Osteoblast (primary cell): ENCODE measurements around the gene PGLYRP3. TPM values are rescaled to one million over a fixed set of nuclear protein-coding genes. Genes with fewer than 3 reads are reported as not detected.

Source experiments
- DNase-seq: peaks from one replicate; pipeline ENCODE4 v3.0.0; 2011; ENCODE audit warnings: low spot score, mixed read lengths; ENCODE audit not compliant: insufficient read length; ENCODE audit errors: missing footprints
- H2AFZ ChIP-seq: 2 replicates; pipeline ENCODE4 v1.6.0; 2011; ENCODE audit warnings: mild to moderate bottlenecking, low read length
- H3K27ac ChIP-seq: 2 replicates; pipeline ENCODE4 v1.5.1; 2011; ENCODE audit warnings: mild to moderate bottlenecking, low read depth, low read length, moderate library complexity
- H3K27me3 ChIP-seq: 2 replicates; pipeline ENCODE4 v1.6.0; 2012; ENCODE audit warnings: mild to moderate bottlenecking, control low read depth, inconsistent platforms, low read length, moderate library complexity; ENCODE audit not compliant: insufficient read depth
- H3K36me3 ChIP-seq: 2 replicates; pipeline ENCODE4 v1.5.1; 2011; ENCODE audit warnings: mild to moderate bottlenecking, low read length, control low read depth, moderate library complexity; ENCODE audit not compliant: insufficient read depth
- H3K4me1 ChIP-seq: 2 replicates; pipeline ENCODE4 v1.5.1; 2011; ENCODE audit warnings: mild to moderate bottlenecking, low read length, control low read depth, moderate library complexity; ENCODE audit not compliant: insufficient read depth
- H3K4me2 ChIP-seq: 2 replicates; pipeline ENCODE4 v1.6.0; 2011; ENCODE audit warnings: mild to moderate bottlenecking, low read length; ENCODE audit not compliant: insufficient read depth
- H3K4me3 ChIP-seq: fragments of 200-600 bp; sonication (generic); 3 replicates; pipeline ENCODE4 v1.5.1; 2012; ENCODE audit warnings: mild to moderate bottlenecking, low read length, inconsistent platforms; ENCODE audit not compliant: insufficient read depth
- H3K79me2 ChIP-seq: 2 replicates; pipeline ENCODE4 v1.6.0; 2012; ENCODE audit warnings: mild to moderate bottlenecking, low read length, control low read depth, inconsistent platforms; ENCODE audit not compliant: insufficient read depth
- H3K9me3 ChIP-seq: 2 replicates; pipeline ENCODE4 v1.5.1; 2011; ENCODE audit warnings: low read depth, low read length, control low read depth
- H4K20me1 ChIP-seq: 2 replicates; pipeline ENCODE4 v1.6.0; 2012; ENCODE audit warnings: mild to moderate bottlenecking, low read length, control low read depth; ENCODE audit not compliant: insufficient read depth
- CTCF ChIP-seq: IDR thresholded peaks from 2 replicates; pipeline ENCODE4 v1.5.1; 2011; ENCODE audit warnings: mild to moderate bottlenecking, low read depth, low read length, moderate library complexity; ENCODE audit errors: extremely low read depth
- total RNA-seq: library from RNA; depleted of rRNA; stranded (reverse); fragments of >200 nt; gene quantifications from 2 replicates; pipeline ENCODE4 v1.2.3, GENCODE V29; 2012

PGLYRP3 gene
- total RNA-seq, result not detected in 2 replicates

GRCh38 chr1:153312570-153313186, at the start of gene PGLYRP3:
Gene PGLYRP3, minus strand, starts transcription at chr1:153312952. Its CDS starts 2,287 bp downstream, at chr1:153310665.
- Histone ChIP-seq H3K9me3 (no peaks in the 10 kb centered on the region), H4K20me1 (no peaks in the 10 kb centered on the region), H2AFZ (no peak within 1 kb of the TSS), H3K4me1 (no peaks in the 10 kb centered on the region), H3K4me2 (no peak within 1 kb of the TSS), H3K27me3 (no peaks in the 10 kb centered on the region), H3K4me3 (no peak within 1 kb of the TSS), H3K36me3 (no peaks in the 10 kb centered on the region), H3K79me2 (no peaks in the 10 kb centered on the region), H3K27ac (no peak within 1 kb of the TSS)
- no peak for TF ChIP-seq CTCF
- DNase-seq, result no peak

- H4K20me1 ChIP-seq, result no peaks in the 10 kb centered on the region
- no peak overlapping the region for H3K4me2 ChIP-seq
- H3K4me1 ChIP-seq, result no peaks in the 10 kb centered on the region
- DNase-seq, result no peak
- no peak overlapping the region for H2AFZ ChIP-seq
- no peaks in the 10 kb centered on the region for H3K9me3 ChIP-seq
- no peaks in the 10 kb centered on the region for H3K79me2 ChIP-seq
- no peaks in the 10 kb centered on the region for H3K27me3 ChIP-seq
- no peaks in the 10 kb centered on the region for H3K36me3 ChIP-seq
- no peak overlapping the region for H3K27ac ChIP-seq
- no peak overlapping the region for H3K4me3 ChIP-seq
- no peak for TF ChIP-seq CTCF
Observed at GRCh38 chr1:153362187-153362775, 49.5 kb upstream of the PGLYRP3 start.

- no peak overlapping the region for H3K4me3 ChIP-seq
- no peaks in the 10 kb centered on the region for H3K79me2 ChIP-seq
- H3K36me3 ChIP-seq, result no peaks in the 10 kb centered on the region
- no peaks in the 10 kb centered on the region for H4K20me1 ChIP-seq
- H3K27ac ChIP-seq, result no peak overlapping the region
- H3K4me1 ChIP-seq, result no peaks in the 10 kb centered on the region
- H3K4me2 ChIP-seq, result no peak overlapping the region
- DNase-seq, result peak; percentile 57
- no peak overlapping the region for H2AFZ ChIP-seq
- H3K9me3 ChIP-seq, result no peaks in the 10 kb centered on the region
- no peaks in the 10 kb centered on the region for H3K27me3 ChIP-seq
- no peak for TF ChIP-seq CTCF
Observed at GRCh38 chr1:153361480-153362109, 48.8 kb upstream of the PGLYRP3 start.
